Activated CD4-positive, CD25-positive, alpha-beta regulatory T cell treated with anti-CD3 and anti-CD28 coated beads, Interleukin-2, amount 50 U/mL, for 16 hours (primary cell): ENCODE measurements around the gene SP140L.
"Not testable (repeated sequence)": the region's sequence is repeated elsewhere in the genome, so short reads cannot be mapped to it uniquely, and the experiment has no call there.

Experiments
- DNase-seq: peaks from one replicate; pipeline ENCODE4 v3.0.0-alpha.2; 2020; ENCODE audit warnings: low read depth, low spot score

The SP140L gene

GRCh38 chr2:230323385-230324106 lies 3.4 kb upstream of the SP140L start:
- DNase-seq, result no peak

DNA sequence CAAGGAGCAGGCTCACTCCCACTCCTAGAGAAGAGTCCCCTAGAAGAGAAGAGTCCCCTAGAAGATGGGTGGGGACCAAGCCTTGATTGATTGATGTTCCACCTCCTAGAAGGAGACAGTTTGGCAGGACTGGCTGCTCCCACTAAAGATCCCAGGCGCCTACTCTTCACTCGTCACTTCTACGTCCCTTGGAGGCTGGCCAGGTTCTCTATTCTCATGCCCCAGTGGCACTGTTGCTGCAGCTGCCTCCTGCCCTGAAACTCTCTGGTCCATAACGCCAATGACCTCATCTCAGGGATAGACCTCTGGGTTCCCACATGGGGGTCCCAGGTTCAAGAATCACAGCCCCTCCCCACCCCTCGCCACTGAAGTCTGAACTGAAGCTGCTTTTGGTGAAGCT lies 2.5 kb upstream of the SP140L start:
- no peak for DNase-seq

GRCh38 chr2:230325316-230326243 lies 1.4 kb upstream of the SP140L start:
- DNase-seq, result no peak

DNA sequence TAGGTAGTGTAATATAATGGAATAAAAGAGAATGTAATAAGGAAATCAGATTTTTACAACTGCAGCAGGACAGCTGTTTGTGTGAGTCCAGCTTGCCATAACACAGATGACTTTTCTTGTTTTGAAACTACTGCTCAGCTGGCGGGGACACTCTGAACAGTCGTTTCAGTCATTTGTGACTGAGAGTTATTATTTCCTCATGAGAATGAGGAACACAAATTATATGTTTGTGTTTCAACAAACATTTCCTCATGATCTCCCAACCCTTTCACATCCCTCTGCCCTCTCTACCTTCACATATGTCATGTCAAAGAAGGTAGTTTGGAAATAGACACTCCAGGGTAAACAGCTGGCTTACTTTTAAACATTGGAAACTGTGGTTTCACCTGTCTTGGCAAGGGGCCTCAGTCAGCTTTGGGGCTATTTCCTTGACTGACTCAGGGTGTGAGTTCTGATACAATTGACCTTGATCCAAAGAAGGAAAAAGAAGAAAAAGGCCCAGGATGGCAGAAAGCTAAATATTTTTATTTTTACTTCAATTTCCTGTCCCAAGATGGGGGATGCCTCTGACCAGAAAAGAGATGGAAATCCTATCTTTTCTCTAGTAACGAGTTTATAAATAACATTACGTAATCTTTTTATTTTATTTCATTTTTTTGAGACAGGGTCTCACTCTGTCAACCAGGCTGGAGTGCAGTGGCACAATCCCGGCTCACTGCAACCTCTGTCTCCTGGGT lies 593 bp downstream of the SP140L start:
- DNase-seq, result no peak

DNA sequence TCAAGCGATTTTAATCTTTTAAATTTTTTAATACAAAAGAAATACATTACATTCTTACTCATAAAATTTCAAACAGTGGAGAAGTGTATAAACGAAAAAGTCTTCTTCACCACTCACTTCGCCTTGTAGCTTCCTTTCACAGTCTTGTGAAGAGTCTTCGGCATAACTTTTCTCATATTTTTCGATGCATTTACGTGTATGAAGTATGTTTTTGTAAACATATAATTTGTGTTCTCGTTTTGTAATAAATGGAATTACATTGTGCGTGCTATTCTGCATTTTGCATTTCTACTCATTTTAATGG lies 1.1 kb downstream of the SP140L start:
- no peak for DNase-seq

GRCh38 chr2:230329946-230330605 lies 3.1 kb downstream of the SP140L start:
- DNase-seq, result no peak

GRCh38 chr2:230330725-230331124 lies 3.7 kb downstream of the SP140L start:
- DNase-seq, result no peak

DNA sequence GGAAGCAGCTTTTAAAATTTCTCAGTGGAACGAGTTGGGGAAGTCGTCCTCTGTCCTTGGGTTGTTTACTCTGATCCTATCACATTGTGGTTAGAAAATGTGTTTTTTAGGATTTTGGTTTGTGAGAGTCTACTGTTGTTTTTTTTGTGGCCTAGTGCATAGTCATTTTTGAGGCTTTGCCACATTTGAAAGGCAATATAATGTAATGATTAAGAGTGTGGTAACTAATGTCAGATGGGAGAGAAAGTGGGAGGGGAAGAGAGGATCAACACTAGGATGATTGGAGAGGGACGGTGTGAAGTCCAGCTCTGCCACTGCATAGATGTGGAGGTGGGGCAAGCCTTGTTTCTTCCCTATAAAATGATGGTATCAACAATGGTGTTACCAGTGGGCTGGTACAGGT lies 8.5 kb downstream of the SP140L start:
- no peak for DNase-seq

- no peak for DNase-seq
These were observed 9.0 kb downstream of the SP140L start for GRCh38 chr2:230335864-230336506.

GRCh38 chr2:230341936-230342528 lies 15.0 kb downstream of the SP140L start:
- DNase-seq, result not testable (repeated sequence)

DNA sequence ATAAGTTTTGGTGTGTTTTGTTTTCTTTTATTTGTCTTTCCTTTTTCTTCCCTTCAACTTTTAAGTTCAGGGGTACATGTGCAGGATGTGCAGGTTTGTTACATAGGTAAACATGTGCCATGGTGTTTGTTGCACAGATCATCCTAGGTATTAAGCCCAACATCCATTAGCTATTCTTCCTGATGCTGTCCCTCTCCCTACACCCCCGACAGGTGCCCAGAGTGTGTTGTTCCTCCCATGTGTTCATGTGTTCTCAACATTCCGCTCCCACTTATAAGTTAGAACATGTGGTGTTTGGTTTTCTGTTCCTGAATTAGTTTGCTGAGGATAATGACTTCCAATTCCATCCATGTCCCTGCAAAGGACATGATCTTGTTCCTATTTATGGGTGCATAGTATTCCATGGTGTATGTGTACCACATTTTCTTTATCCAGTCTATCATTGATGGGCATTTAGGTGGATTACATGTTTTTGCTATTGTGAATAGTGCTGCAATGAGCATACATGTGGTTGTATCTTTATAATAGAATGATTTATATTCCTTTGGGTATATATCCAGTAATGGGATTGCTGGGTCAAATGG lies 16.1 kb downstream of the SP140L start:
- not testable (repeated sequence) for DNase-seq

- DNase-seq, result no peak
These were observed 16.8 kb downstream of the SP140L start for GRCh38 chr2:230343747-230344146.

GRCh38 chr2:230346465-230346864 lies 19.5 kb downstream of the SP140L start:
- no peak for DNase-seq

DNA sequence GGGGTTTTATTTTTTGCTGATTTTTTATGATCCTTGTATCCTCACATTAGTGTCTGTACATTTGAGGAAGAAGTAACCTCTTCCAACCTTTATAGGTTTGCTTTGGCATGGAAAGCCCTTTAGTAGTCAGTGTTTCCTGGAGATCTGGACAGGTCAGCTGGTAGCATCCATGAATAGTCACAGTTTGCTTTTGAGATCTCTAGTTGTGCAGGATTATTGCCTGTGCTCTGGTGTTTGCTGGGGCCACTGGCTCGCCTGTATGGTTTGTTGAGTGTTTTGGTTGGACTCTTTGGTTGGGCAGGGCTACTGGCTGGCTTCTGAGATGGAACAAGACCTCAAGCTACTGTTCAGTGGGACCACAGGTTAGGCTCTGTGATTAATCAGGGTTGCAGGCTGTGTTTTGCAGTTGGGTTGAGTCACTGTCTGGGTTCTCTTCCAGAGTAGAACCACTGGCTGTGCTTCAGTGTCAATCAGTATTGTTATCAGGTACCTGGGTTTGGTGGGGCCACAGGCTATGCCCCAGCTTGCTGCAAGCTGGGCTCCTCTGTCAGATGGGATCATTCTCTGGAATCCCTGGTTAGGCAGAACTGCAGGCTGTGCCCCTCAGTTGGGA lies 20.0 kb downstream of the SP140L start:
- no peak for DNase-seq

- no peak for DNase-seq
These were observed 20.8 kb downstream of the SP140L start for GRCh38 chr2:230347659-230348305.

DNA sequence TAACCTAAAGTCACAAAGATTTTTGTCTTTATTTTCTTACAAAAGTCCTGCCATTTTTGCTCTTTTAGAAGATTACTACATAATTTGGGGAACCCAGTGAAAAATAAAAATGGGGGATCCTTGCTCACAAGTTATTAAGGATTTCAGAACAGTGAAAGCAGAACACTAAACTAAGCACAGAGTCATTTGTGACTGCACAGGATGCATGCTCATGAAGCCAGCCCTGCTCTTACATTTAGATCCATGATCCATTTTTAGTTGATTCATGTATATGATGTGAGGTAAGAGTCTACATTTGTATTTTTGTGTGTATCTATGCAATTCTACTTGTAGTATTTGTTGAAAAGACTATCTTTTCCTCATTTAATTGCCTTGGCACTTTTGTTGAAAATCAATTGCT lies 21.8 kb downstream of the SP140L start:
- DNase-seq, result no peak

DNA sequence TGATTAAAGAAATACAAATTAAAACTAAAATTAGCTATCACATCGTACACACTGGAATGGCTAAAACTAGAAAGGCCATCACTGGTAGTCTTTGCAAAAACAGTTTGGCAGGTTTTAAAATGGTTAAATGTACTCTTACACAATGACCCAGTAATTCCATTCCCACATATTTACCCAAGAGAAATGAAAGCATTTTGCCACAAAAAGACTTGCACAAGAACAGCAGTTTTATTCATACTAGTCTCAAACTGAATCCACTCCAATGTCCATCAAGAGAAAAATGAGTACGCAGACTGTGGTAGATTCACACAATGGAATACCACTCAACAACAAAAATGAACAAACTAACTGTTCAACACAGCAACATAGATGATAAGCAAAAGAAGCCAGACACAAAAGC lies 29.1 kb downstream of the SP140L start:
- DNase-seq, result no peak

DNA sequence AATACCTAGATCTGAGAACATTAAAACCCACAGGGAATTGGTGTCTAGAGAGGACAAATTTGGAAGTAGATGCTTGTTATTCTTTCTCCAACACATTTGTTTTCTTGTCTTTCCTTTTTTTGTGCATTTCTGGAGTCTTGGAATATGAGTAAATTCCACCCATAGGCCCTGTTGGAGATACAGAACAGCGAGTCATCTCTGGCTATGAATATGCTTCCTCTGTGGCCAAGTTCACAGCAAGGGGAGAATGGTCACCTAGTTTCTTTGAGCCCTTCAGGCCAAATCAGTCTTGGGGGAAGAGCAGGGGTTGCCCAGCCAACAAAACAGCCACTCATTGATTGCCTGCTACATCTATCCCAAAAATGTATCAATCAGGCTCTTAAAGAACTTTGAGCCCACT lies 31.3 kb downstream of the SP140L start:
- DNase-seq, result no peak

DNA sequence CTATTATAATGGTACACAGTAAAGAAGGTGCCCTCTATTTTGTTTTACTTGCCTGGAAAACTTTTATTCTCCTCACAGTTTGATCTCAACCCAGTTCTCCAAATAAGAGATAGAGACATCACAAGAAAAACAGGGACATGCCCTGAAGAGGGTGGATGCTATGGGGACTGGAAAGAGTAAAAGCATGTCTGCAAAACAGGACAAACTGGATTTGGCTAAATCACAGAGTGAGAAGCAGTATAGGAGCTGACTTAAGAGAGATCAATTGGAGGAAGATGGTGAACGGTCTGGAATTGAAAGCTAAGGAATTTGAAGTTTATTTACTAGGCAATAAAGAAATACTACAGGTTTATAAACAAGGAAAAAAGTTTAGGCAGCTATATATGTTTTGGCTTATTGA lies 33.0 kb downstream of the SP140L start:
- DNase-seq, result no peak
